Measurements from ENCODE around the gene DDX20. TPM values are rescaled to one million over a fixed set of nuclear protein-coding genes. Genes with fewer than 3 reads are reported as not detected.
A peak's percentile ranks its signal among the peaks of the same experiment; 100 is the strongest.

DDX20 gene
- total RNA-seq (2014; rRNA removed; shearing (Covaris generic)), result 20.5 and 23.0 TPM in 2 replicates
- polyA plus RNA-seq (2015; cell fraction: cytosol; rRNA removed), result 9.7 and 13.2 TPM in 2 replicates
- 28.7 and 35.3 TPM in 2 replicates for polyA plus RNA-seq (2015; cell fraction: nucleus; rRNA removed)

- peak; percentile 93 for DNase-seq (ENCODE audit: low read depth, low spot score)
- in situ Hi-C loops (cut with HindIII; ENCODE audit: low pct_unique_long_range_greater_than_20kb, low sequenced_read_pairs), result no loop called here
Measured at GRCh38 chr1:111755331-111756123, at the start of gene DDX20. Gene DDX20 (plus strand): TSS chr1:111755901. CDS start chr1:111755925, 24 bp downstream.

- in situ Hi-C loops (cut with HindIII; ENCODE audit: low pct_unique_long_range_greater_than_20kb, low sequenced_read_pairs), result no loop called here
- no peak for DNase-seq (ENCODE audit: low read depth, low spot score)
Measured at GRCh38 chr1:111706921-111707320, 48.8 kb upstream of the DDX20 start.

GRCh38 chr1:111707906-111708305 is 47.8 kb upstream of the DDX20 start:
- DNase-seq (ENCODE audit: low read depth, low spot score), result peak; percentile 26
- in situ Hi-C loops (cut with HindIII; ENCODE audit: low pct_unique_long_range_greater_than_20kb, low sequenced_read_pairs), result no loop called here

- in situ Hi-C loops (cut with HindIII; ENCODE audit: low pct_unique_long_range_greater_than_20kb, low sequenced_read_pairs), result no loop called here
- DNase-seq (ENCODE audit: low read depth, low spot score), result no peak
Measured at GRCh38 chr1:111709986-111710385, 45.7 kb upstream of the DDX20 start.

GRCh38 chr1:111716333-111716732 is 39.4 kb upstream of the DDX20 start:
- no peak for DNase-seq (ENCODE audit: low read depth, low spot score)
- in situ Hi-C loops (cut with HindIII; ENCODE audit: low pct_unique_long_range_greater_than_20kb, low sequenced_read_pairs), result no loop called here

GRCh38 chr1:111717450-111717849 is 38.3 kb upstream of the DDX20 start:
- in situ Hi-C loops (cut with HindIII; ENCODE audit: low pct_unique_long_range_greater_than_20kb, low sequenced_read_pairs), result no loop called here
- DNase-seq (ENCODE audit: low read depth, low spot score), result no peak

- DNase-seq (ENCODE audit: low read depth, low spot score), result no peak
- in situ Hi-C loops (cut with HindIII; ENCODE audit: low pct_unique_long_range_greater_than_20kb, low sequenced_read_pairs), result no loop called here
Measured at GRCh38 chr1:111719135-111719534, 36.6 kb upstream of the DDX20 start.

- no peak for DNase-seq (ENCODE audit: low read depth, low spot score)
- in situ Hi-C loops (cut with HindIII; ENCODE audit: low pct_unique_long_range_greater_than_20kb, low sequenced_read_pairs), result no loop called here
Measured at GRCh38 chr1:111719674-111720132, 36.0 kb upstream of the DDX20 start.

- no peak for DNase-seq (ENCODE audit: low read depth, low spot score)
- in situ Hi-C loops (cut with HindIII; ENCODE audit: low pct_unique_long_range_greater_than_20kb, low sequenced_read_pairs), result no loop called here
Measured at GRCh38 chr1:111720274-111720976, 35.3 kb upstream of the DDX20 start.

GRCh38 chr1:111720977-111721786 is 34.5 kb upstream of the DDX20 start:
- in situ Hi-C loops (cut with HindIII; ENCODE audit: low pct_unique_long_range_greater_than_20kb, low sequenced_read_pairs), result no loop called here

GRCh38 chr1:111723091-111723806 is 32.5 kb upstream of the DDX20 start:
- in situ Hi-C loops (cut with HindIII; ENCODE audit: low pct_unique_long_range_greater_than_20kb, low sequenced_read_pairs), result no loop called here
- no peak for DNase-seq (ENCODE audit: low read depth, low spot score)

More at GRCh38 chr1:111720977-111721786, 34.5 kb upstream of the DDX20 start:
- no peak for DNase-seq (ENCODE audit: low read depth, low spot score)

GRCh38 chr1:111723871-111724270 is 31.8 kb upstream of the DDX20 start:
- in situ Hi-C loops (cut with HindIII; ENCODE audit: low pct_unique_long_range_greater_than_20kb, low sequenced_read_pairs), result no loop called here
- no peak for DNase-seq (ENCODE audit: low read depth, low spot score)

GRCh38 chr1:111725192-111725591 is 30.5 kb upstream of the DDX20 start:
- no peak for DNase-seq (ENCODE audit: low read depth, low spot score)
- in situ Hi-C loops (cut with HindIII; ENCODE audit: low pct_unique_long_range_greater_than_20kb, low sequenced_read_pairs), result no loop called here

GRCh38 chr1:111727056-111727455 is 28.6 kb upstream of the DDX20 start:
- no peak for DNase-seq (ENCODE audit: low read depth, low spot score)
- in situ Hi-C loops (cut with HindIII; ENCODE audit: low pct_unique_long_range_greater_than_20kb, low sequenced_read_pairs), result no loop called here

- DNase-seq (ENCODE audit: low read depth, low spot score), result no peak
- in situ Hi-C loops (cut with HindIII; ENCODE audit: low pct_unique_long_range_greater_than_20kb, low sequenced_read_pairs), result no loop called here
Measured at GRCh38 chr1:111729271-111729921, 26.3 kb upstream of the DDX20 start.

GRCh38 chr1:111729946-111730681 is 25.6 kb upstream of the DDX20 start:
- no peak for DNase-seq (ENCODE audit: low read depth, low spot score)
- in situ Hi-C loops (cut with HindIII; ENCODE audit: low pct_unique_long_range_greater_than_20kb, low sequenced_read_pairs), result no loop called here
